Measurements from ENCODE around the gene TMEM183A.

GRCh38 chr1:203017692-203018091 is 10.5 kb downstream of the TMEM183A start:
- no peak for TF ChIP-seq POLR2A (IDR thresholded peaks at IDR 0.05)
- TF ChIP-seq, protein P1, sequence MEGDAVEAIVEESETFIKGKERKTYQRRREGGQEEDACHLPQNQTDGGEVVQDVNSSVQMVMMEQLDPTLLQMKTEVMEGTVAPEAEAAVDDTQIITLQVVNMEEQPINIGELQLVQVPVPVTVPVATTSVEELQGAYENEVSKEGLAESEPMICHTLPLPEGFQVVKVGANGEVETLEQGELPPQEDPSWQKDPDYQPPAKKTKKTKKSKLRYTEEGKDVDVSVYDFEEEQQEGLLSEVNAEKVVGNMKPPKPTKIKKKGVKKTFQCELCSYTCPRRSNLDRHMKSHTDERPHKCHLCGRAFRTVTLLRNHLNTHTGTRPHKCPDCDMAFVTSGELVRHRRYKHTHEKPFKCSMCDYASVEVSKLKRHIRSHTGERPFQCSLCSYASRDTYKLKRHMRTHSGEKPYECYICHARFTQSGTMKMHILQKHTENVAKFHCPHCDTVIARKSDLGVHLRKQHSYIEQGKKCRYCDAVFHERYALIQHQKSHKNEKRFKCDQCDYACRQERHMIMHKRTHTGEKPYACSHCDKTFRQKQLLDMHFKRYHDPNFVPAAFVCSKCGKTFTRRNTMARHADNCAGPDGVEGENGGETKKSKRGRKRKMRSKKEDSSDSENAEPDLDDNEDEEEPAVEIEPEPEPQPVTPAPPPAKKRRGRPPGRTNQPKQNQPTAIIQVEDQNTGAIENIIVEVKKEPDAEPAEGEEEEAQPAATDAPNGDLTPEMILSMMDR (IDR thresholded peaks at IDR 0.05) = no peak

Data from breast epithelium (tissue), 3 donors.